GM12878 (cell line): ENCODE results near the gene ANO7. TPM values are rescaled to one million over a fixed set of nuclear protein-coding genes. Genes with fewer than 3 reads are reported as not detected.

Experiments used
- ATAC-seq: fragments of 200-7000 bp; cut with Tn5 transposase; 3 replicates; pipeline ENCODE4 v1.9.1; 2020; ENCODE audit warnings: mild to moderate bottlenecking, moderate library complexity
- BruUV-seq: library from RNA; stranded (reverse); fragments of 400-500 nt; replicated peaks from 2 replicates; lab custom pipeline; 2021; lab: Mats Ljungman, UMichigan
- CTCF ChIA-PET: fragments of 300-600 bp; sonication (Branson Sonifier 250); formaldehyde crosslinking; extraction: SDS; loops from one replicate; lab custom pipeline; 2021; ENCODE audit warnings: inconsistent platforms; lab: Yijun Ruan, JAX
- POLR2A ChIA-PET: fragments of 350-600 bp; formaldehyde crosslinking; extraction: SDS; loops from one replicate; lab custom pipeline; 2021; ENCODE audit warnings: inconsistent platforms; lab: Charles Lee
- RAD21 ChIA-PET: fragments of 300-600 bp; sonication (Branson Sonifier 250); formaldehyde crosslinking; loops from one replicate; lab custom pipeline; 2023; ENCODE audit warnings: antibody characterized with exemption; ENCODE audit not compliant: unreplicated experiment; lab: Charles Lee
- SMC1A ChIA-PET: fragments of 300-600 bp; sonication (Branson Sonifier 250); formaldehyde crosslinking; loops from one replicate; lab custom pipeline; 2023; ENCODE audit not compliant: unreplicated experiment, uncharacterized antibody; lab: Charles Lee
- DNase-seq: peaks from one replicate; pipeline ENCODE4 v3.0.0-alpha.2; 2011; ENCODE audit warnings: low read depth, low spot score
- FAIRE-seq: peaks from 3 replicates; lab custom pipeline; 2011; peaks lifted over from hg19 to GRCh38; lab: Jason Lieb, UNC
- H2AFZ ChIP-seq: 2 replicates; pipeline ENCODE4 v1.6.0; 2011; ENCODE audit warnings: low read depth, low read length, control low read depth; ENCODE audit not compliant: control insufficient read depth
- H3K27ac ChIP-seq: 2 replicates; pipeline ENCODE4 v1.5.1; 2011; ENCODE audit warnings: control low read depth; ENCODE audit not compliant: control insufficient read depth, insufficient read depth
- H3K27me3 ChIP-seq, 2 experiments: replicated peaks in 1 of 2; 2 replicates each; pipeline versions ENCODE4 v1.6.0 to v1.6.1; 2011; ENCODE audit warnings: low read length in 1 of 2; ENCODE audit not compliant: control insufficient read depth in 2 of 2, insufficient read depth in 2 of 2
- H3K36me3 ChIP-seq, 2 experiments: 2 replicates each; pipeline ENCODE4 v1.5.1; 2011; ENCODE audit warnings: low read length in 1 of 2; ENCODE audit not compliant: control insufficient read depth in 2 of 2, insufficient read depth in 2 of 2
- H3K4me1 ChIP-seq: 2 replicates; pipeline ENCODE4 v1.6.1; 2011; ENCODE audit warnings: mild to moderate bottlenecking, low read length, moderate library complexity, mixed read lengths; ENCODE audit not compliant: control insufficient read depth, insufficient read depth
- H3K4me2 ChIP-seq: 2 replicates; pipeline ENCODE4 v1.6.0; 2011; ENCODE audit warnings: control low read depth; ENCODE audit not compliant: control insufficient read depth, insufficient read depth
- H3K4me3 ChIP-seq: fragments of 200-600 bp; sonication (generic); 2 replicates; pipeline ENCODE4 v1.5.1; 2016
- H3K79me2 ChIP-seq: 2 replicates; pipeline ENCODE4 v1.6.0; 2011; ENCODE audit warnings: low read length; ENCODE audit not compliant: control insufficient read depth, insufficient read depth
- H3K9ac ChIP-seq: 2 replicates; pipeline ENCODE4 v1.8.0; 2011; ENCODE audit warnings: low read length, control low read depth, mixed read lengths; ENCODE audit not compliant: control insufficient read depth, insufficient read depth
- H3K9me3 ChIP-seq: replicated peaks from 3 replicates; pipeline ENCODE4 v1.5.1; 2011; ENCODE audit warnings: mild to moderate bottlenecking, low read length; ENCODE audit not compliant: control insufficient read depth, insufficient read depth
- H4K20me1 ChIP-seq: 2 replicates; pipeline ENCODE4 v1.6.0; 2011; ENCODE audit not compliant: control insufficient read depth, insufficient read depth
- ATF3 ChIP-seq: IDR thresholded peaks from 2 replicates; pipeline ENCODE4 v1.6.1; 2011; ENCODE audit warnings: low read depth, mild to moderate bottlenecking, low read length, moderate library complexity, borderline replicate concordance; ENCODE audit errors: extremely low read depth
- BCL11A ChIP-seq: IDR thresholded peaks from 2 replicates; pipeline ENCODE4 v1.6.1; 2011; ENCODE audit warnings: low read depth, low read length
- BCLAF1 ChIP-seq: fragments of 450-650 bp; IDR thresholded peaks from 2 replicates; pipeline ENCODE4 v1.6.1; 2017; ENCODE audit warnings: antibody characterized with exemption, mild to moderate bottlenecking, moderate library complexity
- CREB1 ChIP-seq: IDR thresholded peaks from 2 replicates; pipeline ENCODE4 v1.6.1; 2012; ENCODE audit warnings: low read depth, mild to moderate bottlenecking, inconsistent platforms
- ELK1 ChIP-seq: IDR thresholded peaks from 2 replicates; pipeline ENCODE4 v1.6.1; 2012; ENCODE audit warnings: low read depth, low read length, improper control_type of control experiment
- IRF3 ChIP-seq: fragments of 450-650 bp; IDR thresholded peaks from 2 replicates; pipeline ENCODE4 v1.6.1; 2014; ENCODE audit warnings: mild to moderate bottlenecking
- NFXL1 ChIP-seq: fragments of 450-650 bp; IDR thresholded peaks from 2 replicates; pipeline ENCODE4 v1.6.1; 2017; ENCODE audit warnings: antibody characterized with exemption, mild to moderate bottlenecking, borderline replicate concordance
- POLR2A ChIP-seq: IDR thresholded peaks from 2 replicates; pipeline ENCODE4 v1.6.1; 2011; ENCODE audit warnings: low read depth, mild to moderate bottlenecking, low read length
- PRDM15 ChIP-seq: fragments of 450-650 bp; formaldehyde crosslinking; IDR thresholded peaks from 2 replicates; pipeline ENCODE4 v1.4.0; 2020; ENCODE audit warnings: mild to moderate bottlenecking, moderate library complexity
- REST ChIP-seq: IDR thresholded peaks from 2 replicates; pipeline ENCODE4 v1.6.1; 2012; ENCODE audit warnings: mild to moderate bottlenecking, low read depth, low read length
- SMARCA5 ChIP-seq: fragments of 450-650 bp; IDR thresholded peaks from 2 replicates; pipeline ENCODE4 v1.6.1; 2017; ENCODE audit warnings: mild to moderate bottlenecking
- TCF3 ChIP-seq: IDR thresholded peaks from 2 replicates; pipeline ENCODE4 v1.6.1; 2012; ENCODE audit warnings: low read depth, mild to moderate bottlenecking, low read length, borderline replicate concordance; ENCODE audit not compliant: insufficient read depth
- WGBS: methylation state at CpG from one replicate; pipeline ENCODE4 v1.1.6; 2016; ENCODE audit warnings: low lambda C conversion rate; ENCODE audit not compliant: insufficient replicate concordance, insufficient coverage; ENCODE audit errors: missing lambda C conversion rate; 5-methylcytosine and 5-hydroxymethylcytosine counted together
- in situ Hi-C: fragments of 300-500 bp; cut with MboI; formaldehyde crosslinking; loops from 9 replicates; pipeline ENCODE4 v1.14.3; 2018; ENCODE audit warnings: mixed read lengths
- intact Hi-C: fragments of 100-400 bp; cut with micrococcal nuclease; formaldehyde crosslinking; loops from one replicate; pipeline ENCODE4 v1.14.2; 2022; ENCODE audit not compliant: unreplicated experiment
- polyA plus RNA-seq, 11 experiments: library from polyadenylated mRNA; depleted of rRNA in 4 of 11; unstranded in 6 of 11; stranded (reverse) in 5 of 11; fragments of >200 nt; fragmentation: Nextera tagmentation in 4 of 11; fragmentation: Illumina TruSeq in 1 of 11; extraction: Ambion mirVana in 4 of 11; extraction: Trizol in 1 of 11; gene quantifications; 1 replicate in 1 of 11; 2 replicates in 10 of 11; pipeline versions ENCODE4 v1.2.1 to v1.2.3, GENCODE V29; 2011 to 2016; ENCODE audit warnings: inconsistent platforms in 2 of 11, missing spikeins in 2 of 11, low read depth in 1 of 11
- total RNA-seq, 4 experiments: library from RNA; depleted of rRNA in 3 of 4; stranded (reverse); fragments of >200 nt in 3 of 4; fragmentation: Illumina TruSeq in 1 of 4; extraction: Trizol in 1 of 4; gene quantifications; 2 replicates each; pipeline versions ENCODE4 v1.2.1 to v1.2.3, GENCODE V29; 2013 to 2021

Gene ANO7
- total and polyA plus RNA-seq, 10 of the 15 experiments (the other 5 are each of a cell fraction or from before 2014, with no cell fraction given): 0.08 to 1.4 (median 0.44) TPM

GRCh38 chr2:241227594-241227993 is 39.1 kb downstream of the ANO7 start:
- intact Hi-C loops: no loop called here
- Histone ChIP-seq H3K36me3 (peaks cover 27 to 35% of the 10 kb centered on the region in 2 experiments), H3K4me2 (no peak overlapping the region), H3K9ac (no peak overlapping the region), H3K4me1 (no peaks in the 10 kb centered on the region), H3K4me3 (no peak overlapping the region), H3K27me3 (no peaks in the 10 kb centered on the region), H3K9me3 (no peaks in the 10 kb centered on the region), H4K20me1 (no peaks in the 10 kb centered on the region), H2AFZ (no peak overlapping the region), H3K79me2 (no peaks in the 10 kb centered on the region), H3K27ac (no peak overlapping the region)
- FAIRE-seq (no peak), DNase-seq (no peak), ATAC-seq (no peak)
- WGBS: over 99% methylated on average over 8 of the region's 8 CpGs
- POLR2A ChIA-PET: no interaction called here
- BruUV-seq: no TSS peak
- RAD21 ChIA-PET: no interaction called here
- SMC1A ChIA-PET: no interaction called here
- in situ Hi-C loops: no loop called here
- CTCF ChIA-PET: no interaction called here
- TF ChIP-seq NFXL1 (no peak), BCL11A (no peak), SMARCA5 (no peak), IRF3 (no peak), TCF3 (no peak), ELK1 (no peak), REST (no peak), CREB1 (no peak), ATF3 (no peak), POLR2A (no peak), BCLAF1 (no peak), PRDM15 (CRISPR knock-in tag) (no peak)
